NCI-H187 treated with DMSO at 0.1 percent for 48 hours (cell line): ENCODE results near the gene SEC14L2.
"Not testable (repeated sequence)": the region's sequence is repeated elsewhere in the genome, so short reads cannot be mapped to it uniquely, and the experiment has no call there.

Experiments
- DNase-seq: peaks from one replicate; lab custom pipeline; 2025; lab: John Stamatoyannopoulos, UW

The SEC14L2 gene

DNA sequence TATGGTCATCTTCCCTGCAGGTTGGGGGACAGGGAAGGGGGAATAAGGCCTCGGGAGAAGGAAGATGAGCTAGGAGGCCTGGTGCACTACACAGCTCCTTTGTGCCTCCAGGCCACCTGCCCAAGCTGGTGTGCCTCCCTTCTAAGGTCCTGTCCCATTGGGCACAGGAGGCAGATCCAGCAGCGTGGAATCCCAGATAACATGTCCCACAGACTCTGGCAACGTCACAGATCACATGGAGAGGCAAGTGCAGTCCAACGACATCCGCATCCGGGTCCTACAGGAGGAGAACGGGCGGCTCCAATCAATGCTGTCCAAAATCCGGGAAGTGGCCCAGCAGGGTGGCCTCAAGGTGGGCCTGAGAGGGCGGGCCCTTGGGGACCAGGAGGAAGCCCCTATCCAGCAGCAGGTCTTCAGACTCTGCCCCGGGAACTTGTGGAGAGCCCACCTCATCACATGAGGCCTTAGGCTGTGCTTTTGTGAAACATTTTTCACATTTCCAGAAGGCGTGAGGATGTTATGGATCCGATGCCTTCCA, 21.4 kb upstream of the SEC14L2 start:
- DNase-seq, result no peak

DNA sequence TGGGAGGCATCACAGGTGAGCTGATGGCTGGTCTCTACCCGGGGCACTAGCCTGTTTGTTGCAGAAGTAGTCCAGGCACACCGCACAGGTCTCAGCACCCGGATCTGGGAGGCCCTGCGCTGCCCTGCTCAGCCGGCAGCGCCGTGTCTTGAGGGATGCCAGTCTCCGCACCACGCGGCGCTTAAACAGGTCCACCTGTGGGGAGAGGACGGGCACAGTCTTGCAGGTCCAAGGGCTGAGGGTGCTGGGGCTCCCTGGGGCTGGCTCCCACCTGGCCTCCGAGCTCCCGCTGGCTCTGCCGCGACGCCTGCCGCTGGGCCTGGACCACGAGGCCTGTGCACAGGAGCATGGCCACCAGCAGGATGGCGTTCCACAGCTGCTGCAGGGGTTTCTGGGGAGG, 16.8 kb upstream of the SEC14L2 start:
- no peak for DNase-seq

- no peak for DNase-seq
Observed at GRCh38 chr22:30381264-30381663, 15.6 kb upstream of the SEC14L2 start.

DNA sequence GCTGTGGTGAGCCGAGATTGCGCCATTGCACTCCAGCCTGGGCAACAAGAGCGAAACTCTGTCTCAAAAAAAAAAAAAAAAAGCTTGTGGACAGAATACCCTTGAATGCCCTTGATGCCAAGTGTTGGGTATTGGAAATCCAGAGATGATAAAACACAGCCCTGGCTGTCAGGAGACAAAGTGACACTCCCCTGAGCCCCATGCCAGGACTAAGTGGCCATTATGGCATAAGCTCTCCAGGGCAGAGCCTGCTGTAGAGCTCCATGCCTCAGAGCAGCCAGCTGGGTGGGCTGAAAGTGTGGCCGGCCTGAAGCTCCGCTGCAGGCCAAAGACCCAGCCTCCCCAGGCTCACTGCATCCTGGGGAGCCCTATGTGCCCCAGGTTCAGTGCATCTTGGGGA, 14.5 kb upstream of the SEC14L2 start:
- DNase-seq, result no peak

DNA sequence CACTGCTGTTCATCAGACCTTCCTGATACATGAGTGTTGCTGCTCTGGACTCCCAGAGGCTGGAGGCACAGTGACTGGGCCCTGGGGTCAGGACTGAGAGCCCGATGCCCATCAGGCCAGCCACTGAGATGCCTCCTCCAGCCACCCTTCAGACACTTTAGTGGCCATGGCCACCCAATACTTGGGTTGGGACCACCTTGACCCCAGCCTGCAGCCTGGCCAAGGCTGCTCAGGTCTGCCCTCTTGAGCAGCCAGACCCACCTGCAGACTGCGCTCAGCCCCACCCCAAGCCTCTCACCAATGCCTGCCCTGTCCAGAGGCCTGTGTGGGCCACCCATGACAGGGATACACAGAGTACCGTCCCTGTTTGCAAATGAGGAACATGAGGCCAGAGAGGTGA, 13.8 kb upstream of the SEC14L2 start:
- DNase-seq, result no peak

DNA sequence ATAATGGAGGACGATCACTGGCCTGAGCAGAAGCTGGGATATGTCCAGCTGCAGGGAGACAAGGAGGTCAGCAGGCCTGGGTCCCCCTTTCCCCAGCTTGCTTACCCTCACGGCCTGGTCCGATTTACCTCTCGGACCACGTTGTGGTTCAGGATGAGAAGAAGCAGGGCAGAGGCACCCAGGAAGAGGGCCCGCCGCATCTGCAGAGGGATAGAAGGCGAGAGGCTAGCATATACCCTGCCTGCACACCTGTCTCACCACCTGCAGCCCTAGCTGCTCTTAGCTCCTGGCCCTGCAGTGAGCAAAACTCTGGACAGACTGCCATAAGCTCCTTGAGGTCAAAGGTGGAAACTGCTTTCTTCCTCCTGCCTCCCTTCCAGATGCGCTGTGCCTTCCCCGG, 10.9 kb upstream of the SEC14L2 start:
- DNase-seq, result no peak

DNA sequence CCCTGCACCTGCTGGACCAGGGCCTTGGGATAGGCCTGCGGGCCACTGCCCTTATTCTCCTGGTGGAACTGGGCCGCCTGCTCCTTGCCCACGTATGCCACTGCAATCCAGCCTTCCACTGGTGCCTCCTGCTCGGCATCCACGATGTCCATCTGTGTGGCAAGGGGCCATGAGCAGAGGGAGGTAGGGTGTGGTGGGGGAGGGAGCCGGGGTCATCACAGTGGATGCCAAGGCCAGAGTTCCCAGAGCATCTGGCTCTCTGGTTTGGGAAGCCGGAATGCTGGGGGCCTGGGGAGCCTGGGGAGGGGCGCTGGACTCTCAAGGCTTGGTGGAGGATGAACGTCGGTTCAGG, 10.2 kb upstream of the SEC14L2 start:
- DNase-seq, result no peak

DNA sequence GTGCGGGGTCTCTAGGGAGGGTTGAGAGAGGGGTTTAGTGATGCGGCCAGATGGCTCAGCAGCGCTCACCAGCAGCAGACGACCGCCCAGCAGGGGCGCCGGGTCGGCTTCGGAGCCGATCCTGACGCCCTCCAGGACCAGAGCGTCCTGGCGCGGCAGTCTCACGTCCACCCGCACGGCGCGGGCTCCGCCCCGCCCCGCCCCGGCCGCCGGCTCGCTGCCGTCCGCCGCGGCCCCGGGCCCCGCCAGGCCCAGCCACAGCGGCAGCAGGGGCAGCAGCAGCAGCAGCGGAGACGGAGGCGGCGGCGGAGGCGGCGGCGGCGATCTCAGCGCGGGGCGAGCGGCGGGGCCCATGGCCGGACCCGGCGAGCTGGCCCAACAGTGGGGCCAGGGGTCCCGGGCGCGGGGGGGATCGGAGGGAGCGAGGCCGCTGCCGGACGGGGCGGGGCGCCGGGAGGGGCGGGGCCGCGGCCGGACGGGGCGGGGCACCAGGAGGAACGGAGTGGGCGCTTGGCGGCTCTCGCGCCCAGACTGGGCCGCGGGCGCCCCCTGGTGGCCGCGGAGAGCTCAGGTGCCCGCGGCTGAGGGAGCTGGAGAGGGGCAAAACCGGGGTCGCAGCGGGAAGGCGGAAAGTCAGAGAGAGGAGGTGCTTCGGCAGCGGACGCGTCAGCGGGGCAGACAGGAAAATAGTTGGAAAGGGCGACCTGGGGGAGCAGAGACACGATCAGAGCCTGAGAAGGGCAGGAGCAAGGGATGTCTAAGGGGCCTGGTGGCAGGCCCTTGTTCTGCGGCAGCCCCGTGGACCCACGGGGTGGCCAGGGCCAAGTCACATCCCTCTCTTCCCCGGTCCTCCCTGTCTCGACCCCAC, 9.6 kb upstream of the SEC14L2 start, which contains the start of gene RNF215:
RNF215 (minus strand) TSS at position 452 of the 868 bp plus-strand sequence; CDS start at position 354, 98 bp downstream.
- no peak for DNase-seq

DNA sequence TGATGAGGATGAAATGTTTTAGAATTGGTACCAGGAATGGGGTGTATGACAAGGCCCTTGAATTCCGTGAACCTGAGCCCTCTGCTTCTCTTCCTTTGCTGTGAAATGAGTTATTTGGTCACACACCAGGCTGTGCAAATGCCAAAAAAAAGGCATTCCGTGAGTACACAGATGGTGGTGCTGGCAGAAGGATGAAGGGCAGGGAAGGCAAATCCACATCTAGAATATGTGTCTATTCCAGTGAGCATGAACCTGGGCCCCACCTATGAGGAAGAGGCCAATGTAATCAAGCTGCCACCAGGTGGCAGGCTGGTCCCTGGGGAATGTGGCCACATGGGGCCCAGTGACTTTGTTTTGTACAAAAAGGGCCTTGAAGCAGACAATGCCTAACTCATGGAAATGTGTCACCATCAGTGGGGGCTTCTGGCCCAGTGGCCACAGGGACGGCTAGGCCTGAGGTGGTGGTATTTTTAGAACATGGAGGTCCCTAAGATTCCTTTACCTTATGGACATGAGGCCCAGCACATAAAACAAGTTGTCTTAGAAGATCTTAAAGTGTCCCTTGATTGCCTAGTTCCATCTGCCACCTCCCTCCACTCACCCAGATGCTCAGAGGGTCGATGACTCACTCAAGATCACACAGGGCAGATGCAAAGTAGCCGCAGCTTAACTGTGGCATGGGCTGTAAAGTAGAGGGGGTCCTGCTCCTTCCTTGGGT, 5.7 kb upstream of the SEC14L2 start:
- DNase-seq, result no peak

GRCh38 chr22:30392661-30393321, 4.0 kb upstream of the SEC14L2 start:
- no peak for DNase-seq

- no peak for DNase-seq
Observed at GRCh38 chr22:30393322-30393680, 3.5 kb upstream of the SEC14L2 start.

GRCh38 chr22:30393885-30394284, 2.9 kb upstream of the SEC14L2 start:
- no peak for DNase-seq

GRCh38 chr22:30397656-30398635, 1.1 kb downstream of the SEC14L2 start:
- no peak for DNase-seq

DNA sequence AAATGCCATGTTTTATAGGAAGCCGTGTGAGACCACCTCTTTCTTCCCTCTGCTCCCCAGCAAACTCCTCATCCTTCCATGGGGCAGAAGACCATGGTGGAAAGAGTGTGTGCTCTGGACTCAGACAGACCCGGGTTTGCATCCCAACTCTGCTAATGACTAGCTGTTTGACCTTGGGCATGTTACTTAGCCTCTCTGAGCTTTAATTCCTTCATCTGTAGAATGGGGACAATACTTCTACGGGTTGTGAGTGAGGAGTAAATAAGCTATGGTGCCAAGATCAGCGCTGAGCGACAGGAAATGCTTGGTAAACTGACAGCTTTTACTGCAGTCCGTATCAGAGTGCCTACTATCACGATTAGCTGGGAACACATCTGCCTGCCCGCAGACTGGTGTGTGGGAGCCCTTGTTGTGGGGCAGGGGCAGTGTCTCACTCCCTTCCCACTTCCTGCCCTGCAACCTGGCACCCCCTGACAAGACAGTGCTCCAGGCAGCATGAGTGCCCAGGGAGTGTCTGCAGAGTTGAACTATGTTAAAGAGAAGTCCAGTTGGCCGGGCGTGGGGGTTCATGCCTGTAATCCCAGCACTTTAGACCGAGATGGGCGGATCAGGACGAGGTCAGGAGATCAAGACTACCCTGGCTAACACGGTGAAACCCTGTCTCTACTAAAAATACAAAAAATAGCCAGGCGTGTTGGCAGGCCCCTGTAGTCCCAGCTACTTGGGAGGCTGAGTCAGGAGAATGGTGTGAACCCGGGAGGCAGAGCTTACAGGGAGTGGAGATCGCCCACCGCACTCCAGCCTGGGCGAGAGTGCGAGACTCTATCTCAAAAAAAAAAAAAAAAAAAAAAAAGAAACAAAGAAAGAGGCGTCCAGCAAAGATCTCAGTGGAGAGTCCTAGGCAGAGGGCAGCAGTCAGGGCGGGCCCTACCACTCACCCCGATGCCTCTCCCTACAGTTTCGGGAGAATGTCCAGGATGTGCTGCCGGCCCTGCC, 2.2 kb downstream of the SEC14L2 start:
- no peak for DNase-seq

- no peak for DNase-seq
Observed at GRCh38 chr22:30399718-30400117, 2.9 kb downstream of the SEC14L2 start.

DNA sequence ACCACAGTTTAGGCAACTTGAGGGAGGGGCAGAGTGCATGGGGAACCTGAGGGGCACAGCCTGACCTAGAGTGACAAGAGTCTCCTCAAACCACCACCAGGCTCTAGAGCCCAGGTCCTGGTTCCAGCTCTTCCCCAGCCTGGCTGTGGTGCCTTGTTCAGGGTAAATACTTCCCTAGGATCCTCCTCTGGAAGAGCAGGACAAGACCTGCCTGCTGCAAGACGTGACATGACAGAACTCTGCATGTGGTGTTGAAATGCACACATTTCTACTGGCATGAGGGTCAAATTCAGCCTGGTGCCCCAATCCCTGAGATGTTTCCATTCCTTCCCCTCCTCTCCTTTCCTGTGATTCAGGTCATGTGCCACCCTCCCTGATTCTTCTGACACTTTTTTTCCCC, 3.3 kb downstream of the SEC14L2 start:
- DNase-seq, result no peak

DNA sequence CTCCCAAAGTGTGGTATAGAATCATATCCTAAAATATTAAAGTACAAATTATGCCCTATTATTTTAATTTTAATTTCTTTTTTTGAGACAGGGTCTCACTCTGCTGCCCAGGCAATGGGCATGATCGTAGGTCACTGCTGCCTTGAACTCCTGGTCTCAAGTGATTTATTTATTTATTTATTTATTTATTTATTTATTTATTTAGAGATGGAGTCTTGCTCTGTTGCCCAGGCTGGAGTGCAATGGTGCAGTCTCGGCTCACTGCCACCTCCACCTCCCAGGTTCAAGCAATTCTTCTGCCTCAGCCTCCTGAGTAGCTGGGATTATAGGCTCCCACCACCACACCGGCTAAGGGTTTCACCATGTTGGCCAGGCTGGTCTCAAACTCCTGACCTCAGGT, 4.2 kb downstream of the SEC14L2 start:
- not testable (repeated sequence) for DNase-seq

- no peak for DNase-seq
Observed at GRCh38 chr22:30402028-30402765, 5.4 kb downstream of the SEC14L2 start.

DNA sequence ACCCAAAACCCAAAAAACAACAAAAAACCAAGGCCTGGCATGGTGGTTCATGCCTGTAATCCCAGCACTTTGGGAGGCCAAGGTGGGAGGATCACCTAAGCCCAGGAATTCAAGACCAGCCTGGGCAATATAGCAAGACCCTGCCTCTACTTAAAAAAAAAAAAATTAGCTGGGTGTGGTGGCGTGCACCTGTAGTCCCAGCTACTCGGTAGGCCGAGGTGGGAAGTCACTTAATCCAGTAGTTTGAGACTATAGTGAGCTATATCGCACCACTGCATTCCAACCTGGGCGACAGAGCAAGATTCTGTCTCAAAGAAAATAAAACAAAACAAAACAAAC, 5.9 kb downstream of the SEC14L2 start:
- not testable (repeated sequence) for DNase-seq

DNA sequence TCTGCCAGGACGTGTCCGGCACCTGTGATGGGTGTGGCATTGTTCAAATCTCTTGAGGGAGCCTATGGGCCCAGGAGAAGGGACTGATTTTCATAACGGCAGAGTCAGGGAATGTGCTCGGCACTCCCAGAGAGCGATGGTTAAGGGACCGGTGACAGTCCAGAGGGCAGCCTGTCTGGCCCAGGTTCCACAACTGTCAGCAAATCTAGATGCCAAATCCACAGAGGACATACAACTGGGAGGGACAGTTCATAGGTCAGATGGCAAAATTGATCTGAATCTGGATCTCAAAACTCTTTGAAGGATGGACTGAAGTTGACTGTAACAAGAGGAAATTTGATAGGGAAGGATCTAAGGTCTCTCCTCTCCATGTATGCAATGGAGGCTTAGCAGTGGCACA, 7.5 kb downstream of the SEC14L2 start:
- DNase-seq, result no peak
